ENCODE measurements around the gene HOMEZ. TPM values are rescaled to one million over a fixed set of nuclear protein-coding genes. Genes with fewer than 3 reads are reported as not detected.

The HOMEZ gene
- total RNA-seq, 2 experiments from 2014 or later, result 10.9 to 11.8 TPM

- intact Hi-C loops (cut with micrococcal nuclease), result loop anchor here (2.0 to 5.0 kb wide), 3 partner anchors 19 to 242 kb away; partner anchors contain the start of gene HOMEZ
- no peak for ATAC-seq
- Mint-ChIP-seq H3K36me3 (ENCODE audit: low read depth) (peaks cover 30% of the 10 kb centered on the region), H3K27ac (peak overlapping the region; percentile 95), H3K4me1 (ENCODE audit: low read depth) (peaks cover 20% of the 10 kb centered on the region), H3K27me3 (no peaks in the 10 kb centered on the region), H3K4me3 (peak overlapping the region; percentile 95), H3K9me3 (no peaks in the 10 kb centered on the region)
- POLR2A ChIA-PET, result interaction anchor here (0.6 to 7.5 kb wide), 9 partner anchors 10 to 775 kb away, joined by 3 to 139 read pairs (median 6); partner anchors contain the start of genes BCL2L2, HOMEZ and PPP1R3E
- TF ChIP-seq CTCF (IDR thresholded peaks at IDR 0.05), result no peak
- CTCF ChIA-PET, result interaction anchor here (0.7 to 7.4 kb wide), 15 partner anchors 8 to 251 kb away, joined by 3 to 78 read pairs (median 5); partner anchors contain the start of genes CMTM5, HOMEZ and PPP1R3E
- DNase-seq, result no peak
Observed at GRCh38 chr14:23319746-23320583, 34.0 kb upstream of the HOMEZ start.

DNA sequence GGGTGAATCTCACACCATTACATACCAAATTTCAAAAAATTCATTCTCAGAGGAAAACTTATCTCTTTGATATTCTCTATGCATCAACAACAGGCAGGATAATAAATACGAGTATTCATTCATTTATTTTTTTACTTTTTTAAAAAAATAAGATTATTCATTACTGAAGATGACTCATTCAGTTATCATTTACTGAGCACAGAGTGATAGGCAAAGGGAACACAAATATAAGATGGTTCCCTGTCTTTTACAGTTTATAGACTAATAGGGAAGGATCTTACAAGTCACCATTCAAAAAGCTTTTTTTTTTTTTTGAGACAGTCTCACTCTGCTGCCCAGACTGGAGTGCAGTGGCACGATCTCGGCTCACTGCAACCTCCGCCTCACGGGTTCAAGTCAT lies 30.4 kb upstream of the HOMEZ start:
- intact Hi-C loops (cut with micrococcal nuclease), result no loop called here
- Mint-ChIP-seq H3K27me3 (no peaks in the 10 kb centered on the region), H3K27ac (no peak overlapping the region), H3K4me1 (ENCODE audit: low read depth) (peaks cover 6% of the 10 kb centered on the region), H3K9me3 (no peaks in the 10 kb centered on the region), H3K36me3 (ENCODE audit: low read depth) (peaks cover 3% of the 10 kb centered on the region), H3K4me3 (no peak overlapping the region)
- TF ChIP-seq CTCF (IDR thresholded peaks at IDR 0.05), result no peak
- POLR2A ChIA-PET, result interaction anchor here (7.5 kb wide), 1 partner anchor 13 kb away, joined by 139 read pairs; the partner anchor contains the start of gene PPP1R3E
- DNase-seq (no peak), ATAC-seq (no peak)
- CTCF ChIA-PET, result interaction anchor here (7.4 kb wide), 1 partner anchor 14 kb away, joined by 78 read pairs; the partner anchor contains the start of gene PPP1R3E

DNA sequence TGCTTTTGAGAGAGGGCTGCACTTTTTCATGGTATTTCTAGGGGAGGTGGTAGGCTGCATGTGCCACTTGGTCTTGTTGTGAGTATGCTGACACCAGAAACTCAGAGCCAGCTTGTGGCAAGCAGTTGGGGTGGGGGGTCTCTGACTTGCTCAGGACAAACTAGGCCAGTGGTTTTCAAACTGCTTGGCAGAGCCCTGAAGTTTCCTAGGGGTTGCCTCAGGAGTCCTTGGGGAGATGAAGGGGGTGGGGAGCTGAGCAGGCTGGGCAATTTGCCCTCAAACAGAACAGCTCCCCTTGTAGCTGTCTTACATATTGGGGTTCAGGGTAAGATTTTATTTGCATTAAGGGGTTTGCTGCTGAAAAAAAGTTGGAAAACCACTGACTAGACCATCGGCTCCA lies 24.6 kb upstream of the HOMEZ start:
- TF ChIP-seq CTCF (IDR thresholded peaks at IDR 0.05), result no peak
- H3K27me3 Mint-ChIP-seq, result peaks cover 20% of the 10 kb centered on the region
- H3K4me3 Mint-ChIP-seq, result no peak overlapping the region
- no peaks in the 10 kb centered on the region for H3K4me1 Mint-ChIP-seq (ENCODE audit: low read depth)
- no peaks in the 10 kb centered on the region for H3K36me3 Mint-ChIP-seq (ENCODE audit: low read depth)
- POLR2A ChIA-PET, result interaction anchor here (1.5 to 6.4 kb wide), 3 partner anchors 8 to 12 kb away, joined by 5 to 40 read pairs (median 10); partner anchors contain the start of genes PABPN1 and PPP1R3E
- no peaks in the 10 kb centered on the region for H3K9me3 Mint-ChIP-seq
- CTCF ChIA-PET, result interaction anchor here (0.9 to 1.5 kb wide), 2 partner anchors 10 to 190 kb away, joined by 5 read pairs; partner anchors contain the start of gene PABPN1
- ATAC-seq (no peak), DNase-seq (no peak)
- H3K27ac Mint-ChIP-seq, result no peak overlapping the region
- intact Hi-C loops (cut with micrococcal nuclease), result no loop called here

- TF ChIP-seq CTCF (IDR thresholded peaks at IDR 0.05), result no peak
- no peaks in the 10 kb centered on the region for H3K9me3 Mint-ChIP-seq
- H3K36me3 Mint-ChIP-seq (ENCODE audit: low read depth), result no peaks in the 10 kb centered on the region
- H3K27me3 Mint-ChIP-seq, result peaks cover 25% of the 10 kb centered on the region
- no peak overlapping the region for H3K4me3 Mint-ChIP-seq
- ChIA-PET POLR2A (interaction anchor here (6.4 kb wide), 1 partner anchor 13 kb away, joined by 40 read pairs; the partner anchor contains the start of gene PABPN1), CTCF (interaction anchor here (1.1 to 2.3 kb wide), 2 partner anchors 8 to 13 kb away, joined by 3 to 7 read pairs; partner anchors contain the start of gene PABPN1)
- H3K4me1 Mint-ChIP-seq (ENCODE audit: low read depth), result no peaks in the 10 kb centered on the region
- H3K27ac Mint-ChIP-seq, result no peak overlapping the region
- DNase-seq (no peak), ATAC-seq (no peak)
- intact Hi-C loops (cut with micrococcal nuclease), result no loop called here
Observed at GRCh38 chr14:23308721-23309445, 23.0 kb upstream of the HOMEZ start.
